SK-N-SH treated with all-trans-retinoic acid at 6 μM for 48 hours (cell line): ENCODE results near the gene CFAP20DC.

ENCODE experiments used
- ATAC-seq: fragments of 200-7000 bp; cut with Tn5 transposase; 3 replicates; pipeline ENCODE4 v1.9.1; 2020; ENCODE audit warnings: mild to moderate bottlenecking, moderate library complexity
- ARNTL ChIP-seq: fragments of 450-650 bp; formaldehyde crosslinking; IDR thresholded peaks from 2 replicates; pipeline ENCODE4 v1.5.0; 2020; ENCODE audit warnings: low read depth, mild to moderate bottlenecking, moderate library complexity, borderline replicate concordance
- BACH2 ChIP-seq: fragments of 250-450 bp; sonication (Bioruptor Pico); IDR thresholded peaks from 2 replicates; pipeline ENCODE4 v1.9.0; 2021; ENCODE audit warnings: mild to moderate bottlenecking, borderline replicate concordance
- CSDC2 ChIP-seq: fragments of 250-450 bp; sonication (Bioruptor Pico); IDR thresholded peaks from 2 replicates; pipeline ENCODE4 v1.5.0; 2020; ENCODE audit warnings: mild to moderate bottlenecking, moderate library complexity
- ESRRG ChIP-seq: fragments of 250-450 bp; sonication (Bioruptor Pico); IDR thresholded peaks from 2 replicates; pipeline ENCODE4 v1.6.1; 2021; ENCODE audit warnings: mild to moderate bottlenecking
- GLIS3 ChIP-seq: fragments of 250-450 bp; sonication (Bioruptor Pico); IDR thresholded peaks from 2 replicates; pipeline ENCODE4 v1.5.0; 2020; ENCODE audit warnings: mild to moderate bottlenecking, moderate library complexity
- ISL1 ChIP-seq: fragments of 250-450 bp; sonication (Bioruptor Pico); IDR thresholded peaks from 2 replicates; pipeline ENCODE4 v2.1.2; 2022; ENCODE audit warnings: mild to moderate bottlenecking, moderate library complexity
- OSR1 ChIP-seq: fragments of 250-450 bp; sonication (Bioruptor Pico); IDR thresholded peaks from 2 replicates; pipeline ENCODE4 v1.8.0; 2022; ENCODE audit warnings: moderate library complexity, mild to moderate bottlenecking, inconsistent platforms
- PPARA ChIP-seq: fragments of 250-450 bp; sonication (Bioruptor Pico); IDR thresholded peaks from 2 replicates; pipeline ENCODE4 v1.5.0; 2020; ENCODE audit warnings: mild to moderate bottlenecking, borderline replicate concordance
- SNAI2 ChIP-seq: fragments of 250-450 bp; sonication (Bioruptor Pico); IDR thresholded peaks from 2 replicates; pipeline ENCODE4 v1.5.0; 2020; ENCODE audit warnings: mild to moderate bottlenecking, moderate library complexity
- TCF4 ChIP-seq: fragments of 250-450 bp; sonication (Bioruptor Pico); IDR thresholded peaks from 2 replicates; pipeline ENCODE4 v1.8.0; 2021; ENCODE audit warnings: mild to moderate bottlenecking, moderate library complexity, borderline replicate concordance
- TOX ChIP-seq: fragments of 250-450 bp; sonication (Bioruptor Pico); IDR thresholded peaks from 2 replicates; pipeline ENCODE4 v1.8.0; 2021; ENCODE audit warnings: mild to moderate bottlenecking, moderate library complexity, borderline replicate concordance
- ZC3H10 ChIP-seq: fragments of 250-450 bp; sonication (Bioruptor Pico); IDR thresholded peaks from 2 replicates; pipeline ENCODE4 v1.5.1; 2021; ENCODE audit warnings: mild to moderate bottlenecking, moderate library complexity
- ZFP3 ChIP-seq: fragments of 250-450 bp; sonication (Bioruptor Pico); IDR thresholded peaks from 2 replicates; pipeline ENCODE4 v1.5.0; 2020; ENCODE audit warnings: mild to moderate bottlenecking, moderate library complexity
- ZFP30 ChIP-seq: fragments of 450-650 bp; formaldehyde crosslinking; IDR thresholded peaks from 2 replicates; pipeline ENCODE4 v1.5.0; 2022; ENCODE audit warnings: mild to moderate bottlenecking, moderate library complexity
- ZNF565 ChIP-seq: fragments of 450-650 bp; formaldehyde crosslinking; conservative IDR thresholded peaks from 2 replicates; pipeline ENCODE4 v1.5.0; 2020; ENCODE audit warnings: low read depth, mild to moderate bottlenecking, moderate library complexity
- ZNF70 ChIP-seq: fragments of 450-650 bp; formaldehyde crosslinking; IDR thresholded peaks from 2 replicates; pipeline ENCODE4 v1.5.0; 2020; ENCODE audit warnings: mild to moderate bottlenecking, moderate library complexity
- ZNF8 ChIP-seq: fragments of 450-650 bp; formaldehyde crosslinking; IDR thresholded peaks from 2 replicates; pipeline ENCODE4 v1.5.0; 2020; ENCODE audit warnings: mild to moderate bottlenecking, moderate library complexity
- TF ChIP-seq, protein P1 (sequence below): fragments of 250-450 bp; sonication (Bioruptor Pico); IDR thresholded peaks from 2 replicates; pipeline ENCODE4 v1.5.1; 2020; ENCODE audit warnings: low read depth, mild to moderate bottlenecking, moderate library complexity
- TF ChIP-seq, protein P2 (sequence below): fragments of 250-450 bp; sonication (Bioruptor Pico); IDR thresholded peaks from 2 replicates; pipeline ENCODE4 v1.8.0; 2021; ENCODE audit warnings: low read depth, mild to moderate bottlenecking, moderate library complexity, borderline replicate concordance
- TF ChIP-seq, protein P3 (sequence below): fragments of 250-450 bp; sonication (Bioruptor Pico); IDR thresholded peaks from 2 replicates; pipeline ENCODE4 v1.5.1; 2021; ENCODE audit warnings: mild to moderate bottlenecking, moderate library complexity
- TF ChIP-seq, protein P4 (sequence below): fragments of 250-450 bp; sonication (Bioruptor Pico); IDR thresholded peaks from 2 replicates; pipeline ENCODE4 v1.5.0; 2020; ENCODE audit warnings: mild to moderate bottlenecking, moderate library complexity
- TF ChIP-seq, protein P5 (sequence below): fragments of 250-450 bp; sonication (Bioruptor Pico); IDR thresholded peaks from 2 replicates; pipeline ENCODE4 v1.8.0; 2020; ENCODE audit warnings: mild to moderate bottlenecking, moderate library complexity, borderline replicate concordance

Gene CFAP20DC

DNA sequence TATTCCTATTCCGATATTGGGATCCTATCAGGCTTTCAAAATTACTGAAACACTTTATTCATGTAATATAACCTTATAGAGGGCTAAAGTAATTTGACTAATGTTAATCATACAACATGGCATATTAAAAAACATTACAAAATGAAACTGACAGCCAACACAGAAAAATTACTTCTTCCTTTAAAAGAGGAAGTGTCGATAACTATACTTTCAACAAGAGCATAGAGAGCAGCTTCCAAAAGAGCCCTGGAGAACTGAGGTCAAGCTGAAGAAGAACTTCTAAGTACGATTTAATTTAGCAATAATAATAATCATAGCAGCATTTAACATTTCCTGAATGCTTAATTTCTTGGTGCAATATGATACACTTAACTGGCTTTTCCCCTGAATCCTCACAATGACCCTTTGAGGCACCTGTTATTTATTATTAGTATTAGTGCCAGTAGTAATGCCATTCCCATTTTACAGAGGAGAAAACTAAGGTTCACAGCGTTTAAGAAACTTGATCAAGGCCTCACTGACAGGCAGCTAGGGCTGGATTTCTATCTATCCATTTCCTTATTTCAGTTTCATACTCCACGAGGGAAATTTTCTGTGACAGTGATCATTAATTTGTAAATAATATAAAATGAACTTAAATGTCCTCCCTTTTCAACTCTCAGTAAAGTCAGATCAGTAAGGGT lies 181.6 kb downstream of the CFAP20DC start:
- TF ChIP-seq, protein P1, sequence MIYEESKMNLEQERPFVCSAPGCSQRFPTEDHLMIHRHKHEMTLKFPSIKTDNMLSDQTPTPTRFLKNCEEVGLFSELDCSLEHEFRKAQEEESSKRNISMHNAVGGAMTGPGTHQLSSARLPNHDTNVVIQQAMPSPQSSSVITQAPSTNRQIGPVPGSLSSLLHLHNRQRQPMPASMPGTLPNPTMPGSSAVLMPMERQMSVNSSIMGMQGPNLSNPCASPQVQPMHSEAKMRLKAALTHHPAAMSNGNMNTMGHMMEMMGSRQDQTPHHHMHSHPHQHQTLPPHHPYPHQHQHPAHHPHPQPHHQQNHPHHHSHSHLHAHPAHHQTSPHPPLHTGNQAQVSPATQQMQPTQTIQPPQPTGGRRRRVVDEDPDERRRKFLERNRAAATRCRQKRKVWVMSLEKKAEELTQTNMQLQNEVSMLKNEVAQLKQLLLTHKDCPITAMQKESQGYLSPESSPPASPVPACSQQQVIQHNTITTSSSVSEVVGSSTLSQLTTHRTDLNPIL, result no peak
- TF ChIP-seq TOX (CRISPR knock-in tag), result no peak
- no peak for TF ChIP-seq ARNTL (CRISPR knock-in tag)
- TF ChIP-seq, protein P2, sequence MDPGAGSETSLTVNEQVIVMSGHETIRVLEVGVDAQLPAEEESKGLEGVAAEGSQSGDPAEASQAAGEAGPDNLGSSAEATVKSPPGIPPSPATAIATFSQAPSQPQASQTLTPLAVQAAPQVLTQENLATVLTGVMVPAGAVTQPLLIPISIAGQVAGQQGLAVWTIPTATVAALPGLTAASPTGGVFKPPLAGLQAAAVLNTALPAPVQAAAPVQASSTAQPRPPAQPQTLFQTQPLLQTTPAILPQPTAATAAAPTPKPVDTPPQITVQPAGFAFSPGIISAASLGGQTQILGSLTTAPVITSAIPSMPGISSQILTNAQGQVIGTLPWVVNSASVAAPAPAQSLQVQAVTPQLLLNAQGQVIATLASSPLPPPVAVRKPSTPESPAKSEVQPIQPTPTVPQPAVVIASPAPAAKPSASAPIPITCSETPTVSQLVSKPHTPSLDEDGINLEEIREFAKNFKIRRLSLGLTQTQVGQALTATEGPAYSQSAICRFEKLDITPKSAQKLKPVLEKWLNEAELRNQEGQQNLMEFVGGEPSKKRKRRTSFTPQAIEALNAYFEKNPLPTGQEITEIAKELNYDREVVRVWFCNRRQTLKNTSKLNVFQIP (CRISPR knock-in tag), result no peak
- no peak for TF ChIP-seq ZFP3 (CRISPR knock-in tag)
- no peak for TF ChIP-seq PPARA (CRISPR knock-in tag)
- TF ChIP-seq, protein P3, sequence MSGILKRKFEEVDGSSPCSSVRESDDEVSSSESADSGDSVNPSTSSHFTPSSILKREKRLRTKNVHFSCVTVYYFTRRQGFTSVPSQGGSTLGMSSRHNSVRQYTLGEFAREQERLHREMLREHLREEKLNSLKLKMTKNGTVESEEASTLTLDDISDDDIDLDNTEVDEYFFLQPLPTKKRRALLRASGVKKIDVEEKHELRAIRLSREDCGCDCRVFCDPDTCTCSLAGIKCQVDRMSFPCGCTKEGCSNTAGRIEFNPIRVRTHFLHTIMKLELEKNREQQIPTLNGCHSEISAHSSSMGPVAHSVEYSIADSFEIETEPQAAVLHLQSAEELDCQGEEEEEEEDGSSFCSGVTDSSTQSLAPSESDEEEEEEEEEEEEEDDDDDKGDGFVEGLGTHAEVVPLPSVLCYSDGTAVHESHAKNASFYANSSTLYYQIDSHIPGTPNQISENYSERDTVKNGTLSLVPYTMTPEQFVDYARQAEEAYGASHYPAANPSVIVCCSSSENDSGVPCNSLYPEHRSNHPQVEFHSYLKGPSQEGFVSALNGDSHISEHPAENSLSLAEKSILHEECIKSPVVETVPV (CRISPR knock-in tag), result no peak
- no peak for TF ChIP-seq GLIS3 (CRISPR knock-in tag)
- TF ChIP-seq ZNF70, result no peak
- TF ChIP-seq OSR1 (CRISPR knock-in tag), result no peak
- TF ChIP-seq ESRRG (CRISPR knock-in tag), result no peak
- TF ChIP-seq, protein P4, sequence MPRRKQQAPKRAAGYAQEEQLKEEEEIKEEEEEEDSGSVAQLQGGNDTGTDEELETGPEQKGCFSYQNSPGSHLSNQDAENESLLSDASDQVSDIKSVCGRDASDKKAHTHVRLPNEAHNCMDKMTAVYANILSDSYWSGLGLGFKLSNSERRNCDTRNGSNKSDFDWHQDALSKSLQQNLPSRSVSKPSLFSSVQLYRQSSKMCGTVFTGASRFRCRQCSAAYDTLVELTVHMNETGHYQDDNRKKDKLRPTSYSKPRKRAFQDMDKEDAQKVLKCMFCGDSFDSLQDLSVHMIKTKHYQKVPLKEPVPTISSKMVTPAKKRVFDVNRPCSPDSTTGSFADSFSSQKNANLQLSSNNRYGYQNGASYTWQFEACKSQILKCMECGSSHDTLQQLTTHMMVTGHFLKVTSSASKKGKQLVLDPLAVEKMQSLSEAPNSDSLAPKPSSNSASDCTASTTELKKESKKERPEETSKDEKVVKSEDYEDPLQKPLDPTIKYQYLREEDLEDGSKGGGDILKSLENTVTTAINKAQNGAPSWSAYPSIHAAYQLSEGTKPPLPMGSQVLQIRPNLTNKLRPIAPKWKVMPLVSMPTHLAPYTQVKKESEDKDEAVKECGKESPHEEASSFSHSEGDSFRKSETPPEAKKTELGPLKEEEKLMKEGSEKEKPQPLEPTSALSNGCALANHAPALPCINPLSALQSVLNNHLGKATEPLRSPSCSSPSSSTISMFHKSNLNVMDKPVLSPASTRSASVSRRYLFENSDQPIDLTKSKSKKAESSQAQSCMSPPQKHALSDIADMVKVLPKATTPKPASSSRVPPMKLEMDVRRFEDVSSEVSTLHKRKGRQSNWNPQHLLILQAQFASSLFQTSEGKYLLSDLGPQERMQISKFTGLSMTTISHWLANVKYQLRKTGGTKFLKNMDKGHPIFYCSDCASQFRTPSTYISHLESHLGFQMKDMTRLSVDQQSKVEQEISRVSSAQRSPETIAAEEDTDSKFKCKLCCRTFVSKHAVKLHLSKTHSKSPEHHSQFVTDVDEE (CRISPR knock-in tag), result no peak
- TF ChIP-seq, protein P5, sequence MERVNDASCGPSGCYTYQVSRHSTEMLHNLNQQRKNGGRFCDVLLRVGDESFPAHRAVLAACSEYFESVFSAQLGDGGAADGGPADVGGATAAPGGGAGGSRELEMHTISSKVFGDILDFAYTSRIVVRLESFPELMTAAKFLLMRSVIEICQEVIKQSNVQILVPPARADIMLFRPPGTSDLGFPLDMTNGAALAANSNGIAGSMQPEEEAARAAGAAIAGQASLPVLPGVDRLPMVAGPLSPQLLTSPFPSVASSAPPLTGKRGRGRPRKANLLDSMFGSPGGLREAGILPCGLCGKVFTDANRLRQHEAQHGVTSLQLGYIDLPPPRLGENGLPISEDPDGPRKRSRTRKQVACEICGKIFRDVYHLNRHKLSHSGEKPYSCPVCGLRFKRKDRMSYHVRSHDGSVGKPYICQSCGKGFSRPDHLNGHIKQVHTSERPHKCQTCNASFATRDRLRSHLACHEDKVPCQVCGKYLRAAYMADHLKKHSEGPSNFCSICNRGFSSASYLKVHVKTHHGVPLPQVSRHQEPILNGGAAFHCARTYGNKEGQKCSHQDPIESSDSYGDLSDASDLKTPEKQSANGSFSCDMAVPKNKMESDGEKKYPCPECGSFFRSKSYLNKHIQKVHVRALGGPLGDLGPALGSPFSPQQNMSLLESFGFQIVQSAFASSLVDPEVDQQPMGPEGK, result no peak
- no peak for TF ChIP-seq ZNF8
- TF ChIP-seq ZC3H10 (CRISPR knock-in tag), result no peak
- no peak for TF ChIP-seq ZFP30 (CRISPR knock-in tag)
- no peak for TF ChIP-seq SNAI2 (CRISPR knock-in tag)
- no peak for TF ChIP-seq ISL1 (CRISPR knock-in tag)
- no peak for TF ChIP-seq TCF4
- ATAC-seq, result no peak

DNA sequence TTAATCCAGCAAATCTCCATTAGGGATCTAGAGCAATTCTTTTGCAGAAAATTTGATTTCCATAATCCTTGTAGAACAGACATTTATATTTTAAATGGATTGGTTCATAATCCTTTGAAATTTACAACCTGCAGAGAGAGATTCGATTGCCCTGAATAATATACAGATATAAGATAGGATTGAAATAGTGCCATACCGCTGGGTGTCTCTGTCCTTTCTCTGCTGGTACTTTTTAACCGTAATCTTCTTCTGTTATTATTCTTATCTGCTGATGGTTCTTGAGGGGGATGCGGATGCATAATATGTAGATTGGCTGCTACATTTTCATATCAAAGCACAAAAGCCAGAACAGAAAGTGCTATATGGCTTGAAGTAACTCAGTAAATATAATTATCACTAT lies 182.2 kb downstream of the CFAP20DC start:
- ATAC-seq, result no peak
- TF ChIP-seq SNAI2 (CRISPR knock-in tag) (no peak), ESRRG (CRISPR knock-in tag) (no peak), TOX (CRISPR knock-in tag) (no peak), ZC3H10 (CRISPR knock-in tag) (no peak), ZNF70 (no peak), TCF4 (no peak)

DNA sequence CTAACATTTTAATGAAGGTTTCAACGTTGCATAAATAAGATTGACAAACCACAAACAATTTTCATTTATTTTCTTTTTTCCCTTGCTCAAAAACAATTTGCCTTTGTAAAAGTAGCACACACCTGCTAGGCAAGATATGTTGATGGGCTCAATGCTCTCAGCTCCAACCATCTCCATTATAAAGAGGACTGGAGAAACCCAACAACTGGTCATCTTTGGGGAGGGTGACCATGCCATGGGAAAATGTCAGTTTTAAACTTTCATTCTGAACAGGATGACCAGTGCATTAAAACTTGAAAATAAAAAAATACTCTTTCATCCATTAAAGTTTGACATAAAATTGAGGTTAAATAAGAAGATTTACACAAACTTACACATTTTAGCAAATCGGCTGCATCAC lies 183.7 kb downstream of the CFAP20DC start:
- no peak for ATAC-seq
- TF ChIP-seq CSDC2 (CRISPR knock-in tag), result no peak
- TF ChIP-seq, protein P4 (CRISPR knock-in tag), result no peak
- TF ChIP-seq BACH2 (CRISPR knock-in tag), result no peak
- no peak for TF ChIP-seq TOX (CRISPR knock-in tag)
- TF ChIP-seq, protein P1, result no peak
- TF ChIP-seq PPARA (CRISPR knock-in tag), result no peak
- no peak for TF ChIP-seq ESRRG (CRISPR knock-in tag)
- TF ChIP-seq, protein P2 (CRISPR knock-in tag), result no peak
- TF ChIP-seq ZNF70, result no peak
- TF ChIP-seq ZC3H10 (CRISPR knock-in tag), result no peak
- TF ChIP-seq ZNF565 (CRISPR knock-in tag), result no peak
- no peak for TF ChIP-seq TCF4
